ENCODE measurements around the gene MGST2. TPM values are rescaled to one million over a fixed set of nuclear protein-coding genes. Genes with fewer than 3 reads are reported as not detected.

The MGST2 gene
- polyA plus RNA-seq, 1 donor (not counting 4 experiments of a cell fraction or from before 2014, with no cell fraction given) = 57.6 TPM

DNA sequence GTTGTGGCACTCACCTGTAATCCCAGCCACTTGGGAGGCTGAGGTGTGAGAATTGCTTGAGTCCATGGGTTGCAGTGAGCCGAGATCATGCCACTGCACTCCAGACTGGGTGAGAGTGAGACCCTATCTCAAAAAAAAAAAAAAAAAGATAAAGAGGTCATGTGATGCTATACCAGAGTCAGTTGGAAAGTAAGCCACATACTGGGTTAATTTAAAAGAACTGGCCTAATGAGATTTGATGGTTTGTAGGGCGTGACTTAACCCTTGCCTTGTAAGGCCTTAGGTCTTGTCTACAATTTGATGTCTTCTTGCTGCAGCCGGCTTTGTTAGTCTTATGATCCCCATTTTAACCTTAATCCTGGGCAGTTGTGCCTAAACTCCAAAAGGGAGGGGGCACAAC lies 5.2 kb downstream of the MGST2 start:
- DNase-seq (ENCODE audit: low read depth, low spot score) (no peak), FAIRE-seq (no peak)
- Histone ChIP-seq H3K4me1 (ENCODE audit: control insufficient read depth, extremely low read depth, insufficient read depth, low read length) (peaks cover 9% of the 10 kb centered on the region), H4K20me1 (ENCODE audit: control insufficient read depth, extremely low read depth, insufficient read depth, low read length) (no peaks in the 10 kb centered on the region), H2AFZ (ENCODE audit: control insufficient read depth, low read length) (no peak overlapping the region), H3K27ac (ENCODE audit: control insufficient read depth, insufficient read depth, low read length) (no peak overlapping the region), H3K27me3 (ENCODE audit: control insufficient read depth, extremely low read depth, insufficient read depth, low read length) (no peaks in the 10 kb centered on the region), H3K4me2 (ENCODE audit: control insufficient read depth, extremely low read depth, insufficient read depth, low read depth, low read length) (no peak overlapping the region), H3K36me3 (ENCODE audit: control insufficient read depth in 2 of 2, extremely low read depth in 1 of 2, insufficient read depth in 2 of 2, low read length in 2 of 2) (no peaks in the 10 kb centered on the region), H3K9me1 (ENCODE audit: control insufficient read depth, extremely low read depth, insufficient read depth, low read length) (no peaks in the 10 kb centered on the region), H3K79me2 (ENCODE audit: control insufficient read depth, insufficient read depth, low read length) (peaks cover 4% of the 10 kb centered on the region), H3K4me3 (ENCODE audit: control insufficient read depth in 2 of 3, extremely low read depth in 1 of 3, insufficient read depth in 2 of 3, low read depth in 1 of 3, low read length in 3 of 3) (no peak overlapping the region), H3K9ac (ENCODE audit: control insufficient read depth, extremely low read depth, insufficient read depth, low read length) (no peak overlapping the region), H3K9me3 (ENCODE audit: control insufficient read depth, low read depth, low read length) (no peaks in the 10 kb centered on the region)
- dilution Hi-C loops (cut with MboI; ENCODE audit: extremely low pct_ligation_motif_present, low sequenced_read_pairs) = no loop called here
- no peak for TF ChIP-seq EZH2 (IDR thresholded peaks at IDR 0.05; ENCODE audit: low read length)
- TF ChIP-seq, protein P1, sequence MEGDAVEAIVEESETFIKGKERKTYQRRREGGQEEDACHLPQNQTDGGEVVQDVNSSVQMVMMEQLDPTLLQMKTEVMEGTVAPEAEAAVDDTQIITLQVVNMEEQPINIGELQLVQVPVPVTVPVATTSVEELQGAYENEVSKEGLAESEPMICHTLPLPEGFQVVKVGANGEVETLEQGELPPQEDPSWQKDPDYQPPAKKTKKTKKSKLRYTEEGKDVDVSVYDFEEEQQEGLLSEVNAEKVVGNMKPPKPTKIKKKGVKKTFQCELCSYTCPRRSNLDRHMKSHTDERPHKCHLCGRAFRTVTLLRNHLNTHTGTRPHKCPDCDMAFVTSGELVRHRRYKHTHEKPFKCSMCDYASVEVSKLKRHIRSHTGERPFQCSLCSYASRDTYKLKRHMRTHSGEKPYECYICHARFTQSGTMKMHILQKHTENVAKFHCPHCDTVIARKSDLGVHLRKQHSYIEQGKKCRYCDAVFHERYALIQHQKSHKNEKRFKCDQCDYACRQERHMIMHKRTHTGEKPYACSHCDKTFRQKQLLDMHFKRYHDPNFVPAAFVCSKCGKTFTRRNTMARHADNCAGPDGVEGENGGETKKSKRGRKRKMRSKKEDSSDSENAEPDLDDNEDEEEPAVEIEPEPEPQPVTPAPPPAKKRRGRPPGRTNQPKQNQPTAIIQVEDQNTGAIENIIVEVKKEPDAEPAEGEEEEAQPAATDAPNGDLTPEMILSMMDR (optimal IDR thresholded peaks at IDR 0.05 in 1 of 3, IDR thresholded peaks at IDR 0.05 in 1 of 3, conservative IDR thresholded peaks at IDR 0.05 in 1 of 3; ENCODE audit: extremely low read depth in 1 of 3, insufficient read depth in 2 of 3, low read length in 3 of 3) = no peak

GRCh38 chr4:139672215-139672614 lies 6.6 kb downstream of the MGST2 start:
- DNase-seq (ENCODE audit: low read depth, low spot score) (no peak), FAIRE-seq (no peak)
- Histone ChIP-seq H3K4me1 (ENCODE audit: control insufficient read depth, extremely low read depth, insufficient read depth, low read length) (peaks cover 8% of the 10 kb centered on the region), H3K79me2 (ENCODE audit: control insufficient read depth, insufficient read depth, low read length) (peaks cover 4% of the 10 kb centered on the region), H3K9me1 (ENCODE audit: control insufficient read depth, extremely low read depth, insufficient read depth, low read length) (no peaks in the 10 kb centered on the region), H3K4me2 (ENCODE audit: control insufficient read depth, extremely low read depth, insufficient read depth, low read depth, low read length) (no peak overlapping the region), H3K27me3 (ENCODE audit: control insufficient read depth, extremely low read depth, insufficient read depth, low read length) (no peaks in the 10 kb centered on the region), H4K20me1 (ENCODE audit: control insufficient read depth, extremely low read depth, insufficient read depth, low read length) (no peaks in the 10 kb centered on the region), H3K4me3 (ENCODE audit: control insufficient read depth in 2 of 3, extremely low read depth in 1 of 3, insufficient read depth in 2 of 3, low read depth in 1 of 3, low read length in 3 of 3) (no peak overlapping the region), H2AFZ (ENCODE audit: control insufficient read depth, low read length) (no peak overlapping the region), H3K9ac (ENCODE audit: control insufficient read depth, extremely low read depth, insufficient read depth, low read length) (no peak overlapping the region), H3K27ac (ENCODE audit: control insufficient read depth, insufficient read depth, low read length) (no peak overlapping the region), H3K36me3 (ENCODE audit: control insufficient read depth in 2 of 2, extremely low read depth in 1 of 2, insufficient read depth in 2 of 2, low read length in 2 of 2) (no peaks in the 10 kb centered on the region), H3K9me3 (ENCODE audit: control insufficient read depth, low read depth, low read length) (no peaks in the 10 kb centered on the region)
- TF ChIP-seq, protein P1 (optimal IDR thresholded peaks at IDR 0.05 in 1 of 3, IDR thresholded peaks at IDR 0.05 in 1 of 3, conservative IDR thresholded peaks at IDR 0.05 in 1 of 3; ENCODE audit: extremely low read depth in 1 of 3, insufficient read depth in 2 of 3, low read length in 3 of 3) = no peak
- no peak for TF ChIP-seq EZH2 (IDR thresholded peaks at IDR 0.05; ENCODE audit: low read length)
- dilution Hi-C loops (cut with MboI; ENCODE audit: extremely low pct_ligation_motif_present, low sequenced_read_pairs) = no loop called here

Data from keratinocyte (primary cell).